HepG2 (cell line): ENCODE data around the gene NRG2. TPM values are rescaled to one million over a fixed set of nuclear protein-coding genes. Genes with fewer than 3 reads are reported as not detected.

ENCODE experiments used
- ATAC-seq: fragments of 200-7000 bp; cut with Tn5 transposase; 3 replicates; pipeline ENCODE4 v1.9.1; 2020; ENCODE audit warnings: mild to moderate bottlenecking, moderate library complexity
- BruUV-seq: library from RNA; stranded (reverse); fragments of 400-500 nt; replicated peaks from 2 replicates; lab custom pipeline; 2021; lab: Mats Ljungman, UMichigan
- CTCF ChIA-PET: fragments of 300-600 bp; formaldehyde crosslinking; extraction: SDS; loops from one replicate; lab custom pipeline; 2021; ENCODE audit warnings: low total read pairs, inconsistent platforms, low intra/inter-chr PET ratio; lab: Yijun Ruan, JAX
- POLR2A ChIA-PET: fragments of 350-600 bp; sonication (Branson Sonifier 250); formaldehyde crosslinking; loops from one replicate; lab custom pipeline; 2020; ENCODE audit warnings: antibody characterized with exemption, inconsistent platforms; lab: Yijun Ruan, JAX
- DNase-seq: peaks from one replicate; pipeline ENCODE4 v3.0.0-alpha.2; 2015; ENCODE audit warnings: low spot score
- FAIRE-seq: peaks from 3 replicates; lab custom pipeline; 2011; peaks lifted over from hg19 to GRCh38; lab: Jason Lieb, UNC
- H2AFZ ChIP-seq: one replicate; pipeline ENCODE4 v1.6.1; 2011; ENCODE audit warnings: low read length, inconsistent platforms
- H3K27ac ChIP-seq: fragments of 300-600 bp; 3 replicates; pipeline ENCODE4 v1.8.0; 2011; ENCODE audit warnings: mixed run types, mild to moderate bottlenecking, mixed read lengths, low read length, inconsistent platforms; ENCODE audit not compliant: insufficient read depth; ENCODE audit errors: extremely low read length
- H3K27me3 ChIP-seq, 2 experiments: fragments of 200-600 bp in 1 of 2; 2 replicates in 1 of 2; 3 replicates in 1 of 2; pipeline versions ENCODE4 v1.6.0 to v1.8.0; 2011; ENCODE audit warnings: low read length in 2 of 2, mild to moderate bottlenecking in 2 of 2, moderate library complexity in 2 of 2, inconsistent platforms in 1 of 2; ENCODE audit not compliant: insufficient read depth in 2 of 2, control insufficient read depth in 1 of 2
- H3K36me3 ChIP-seq, 2 experiments: fragments of 200-600 bp in 1 of 2; replicated peaks in 1 of 2; 2 replicates in 1 of 2; 3 replicates in 1 of 2; pipeline versions ENCODE4 v1.5.1 to v1.8.0; 2011; ENCODE audit warnings: low read length in 2 of 2, inconsistent platforms in 1 of 2; ENCODE audit not compliant: insufficient read depth in 2 of 2, control insufficient read depth in 1 of 2
- H3K4me1 ChIP-seq: 2 replicates; pipeline ENCODE4 v1.5.1; 2012; ENCODE audit warnings: low read length, inconsistent platforms; ENCODE audit not compliant: insufficient read depth
- H3K4me2 ChIP-seq: 2 replicates; pipeline ENCODE4 v1.6.0; 2011; ENCODE audit warnings: low read depth, low read length, inconsistent platforms
- H3K4me3 ChIP-seq, 3 experiments: fragments of 200-600 bp in 1 of 3; sonication (generic), shearing (Covaris generic) in 1 of 3; replicated peaks in 1 of 3; 2 replicates each; pipeline ENCODE4 v1.5.1; 2011 to 2016; ENCODE audit warnings: low read length in 3 of 3, inconsistent platforms in 2 of 3, low read depth in 2 of 3, mild to moderate bottlenecking in 2 of 3, control low read depth in 1 of 3, mixed read lengths in 1 of 3; ENCODE audit not compliant: insufficient read depth in 1 of 3
- H3K79me2 ChIP-seq: one replicate; pipeline ENCODE4 v1.6.1; 2011; ENCODE audit warnings: low read length, inconsistent platforms; ENCODE audit not compliant: insufficient read depth
- H3K9ac ChIP-seq: 2 replicates; pipeline ENCODE4 v1.6.0; 2011; ENCODE audit warnings: mild to moderate bottlenecking, low read depth, low read length, inconsistent platforms; ENCODE audit not compliant: insufficient read depth
- H3K9me3 ChIP-seq: 2 replicates; pipeline ENCODE4 v1.5.1; 2012; ENCODE audit warnings: mild to moderate bottlenecking, low read length
- H4K20me1 ChIP-seq: 2 replicates; pipeline ENCODE4 v1.6.0; 2011; ENCODE audit warnings: inconsistent platforms, mild to moderate bottlenecking, low read length, moderate library complexity; ENCODE audit not compliant: insufficient read depth
- ATAD3A ChIP-seq: sonication (generic); formaldehyde crosslinking; IDR thresholded peaks from 2 replicates; pipeline ENCODE4 v1.4.0; 2020; ENCODE audit warnings: missing genetic modification reagents
- DMTF1 ChIP-seq: sonication (generic); formaldehyde crosslinking; IDR thresholded peaks from 2 replicates; pipeline ENCODE4 v1.4.0; 2020; ENCODE audit warnings: mild to moderate bottlenecking, missing genetic modification reagents
- E2F5 ChIP-seq: sonication (generic); formaldehyde crosslinking; conservative IDR thresholded peaks from 2 replicates; pipeline ENCODE4 v1.4.0; 2020; ENCODE audit warnings: missing genetic modification reagents
- FIP1L1 ChIP-seq: fragments of 200-400 bp; formaldehyde crosslinking; IDR thresholded peaks from 2 replicates; pipeline ENCODE4 v1.6.1; 2018; ENCODE audit warnings: low read depth, mild to moderate bottlenecking, low read length, moderate library complexity, borderline replicate concordance; ENCODE audit not compliant: insufficient read depth
- HNRNPUL1 ChIP-seq: fragments of 200-400 bp; formaldehyde crosslinking; IDR thresholded peaks from 2 replicates; pipeline ENCODE4 v1.6.1; 2017; ENCODE audit warnings: low read depth, mild to moderate bottlenecking, low read length, moderate library complexity
- HOXA5 ChIP-seq: sonication (generic); formaldehyde crosslinking; IDR thresholded peaks from 2 replicates; pipeline ENCODE4 v1.4.0; 2020; ENCODE audit warnings: missing genetic modification reagents
- NFYB ChIP-seq: sonication (generic); formaldehyde crosslinking; IDR thresholded peaks from 2 replicates; pipeline ENCODE4 v1.4.0; 2020; ENCODE audit warnings: missing genetic modification reagents
- NKX3-1 ChIP-seq: sonication (generic); formaldehyde crosslinking; IDR thresholded peaks from 2 replicates; pipeline ENCODE4 v1.5.0; 2020; ENCODE audit warnings: missing genetic modification reagents
- RARG ChIP-seq: sonication (generic); formaldehyde crosslinking; IDR thresholded peaks from 2 replicates; pipeline ENCODE4 v1.4.0; 2020; ENCODE audit warnings: low read depth, mild to moderate bottlenecking, missing genetic modification reagents
- SKI ChIP-seq: fragments of 450-650 bp; IDR thresholded peaks from one replicate; pipeline ENCODE4 v1.6.1; 2018; ENCODE audit warnings: mild to moderate bottlenecking; ENCODE audit not compliant: partially characterized antibody
- SMARCE1 ChIP-seq: fragments of 450-650 bp; IDR thresholded peaks from 2 replicates; pipeline ENCODE4 v1.6.1; 2017; ENCODE audit warnings: borderline replicate concordance
- TBX2 ChIP-seq: sonication (generic); formaldehyde crosslinking; IDR thresholded peaks from 2 replicates; pipeline ENCODE4 v1.5.0; 2020; ENCODE audit warnings: missing genetic modification reagents, mild to moderate bottlenecking, borderline replicate concordance
- ZBTB42 ChIP-seq: sonication (generic); formaldehyde crosslinking; IDR thresholded peaks from 2 replicates; pipeline ENCODE4 v1.5.0; 2020; ENCODE audit warnings: mild to moderate bottlenecking, missing genetic modification reagents
- ZFP1 ChIP-seq: IDR thresholded peaks from 2 replicates; pipeline ENCODE4 v1.6.1; 2016
- ZNF12 ChIP-seq: sonication (generic); formaldehyde crosslinking; IDR thresholded peaks from 2 replicates; pipeline ENCODE4 v1.5.0; 2020; ENCODE audit warnings: missing genetic modification reagents
- ZNF484 ChIP-seq: sonication (generic); formaldehyde crosslinking; IDR thresholded peaks from 2 replicates; pipeline ENCODE4 v1.5.1; 2020; ENCODE audit warnings: mild to moderate bottlenecking, low read depth, missing genetic modification reagents, borderline replicate concordance
- ZNF619 ChIP-seq: sonication (generic); formaldehyde crosslinking; IDR thresholded peaks from 2 replicates; pipeline ENCODE4 v1.4.0; 2020; ENCODE audit warnings: mild to moderate bottlenecking, missing genetic modification reagents
- ZNF724P ChIP-seq: sonication (generic); formaldehyde crosslinking; IDR thresholded peaks from 2 replicates; pipeline ENCODE4 v1.8.0; 2022; ENCODE audit warnings: missing genetic modification reagents, borderline replicate concordance
- ZUFSP ChIP-seq: sonication (generic); formaldehyde crosslinking; IDR thresholded peaks from 2 replicates; pipeline ENCODE4 v1.9.0; 2021; ENCODE audit warnings: missing genetic modification reagents, mild to moderate bottlenecking, borderline replicate concordance
- WGBS: methylation state at CpG from one replicate; pipeline ENCODE4 v1.1.6; 2017; ENCODE audit warnings: low lambda C conversion rate; 5-methylcytosine and 5-hydroxymethylcytosine counted together
- in situ Hi-C: cut with HindIII; loops from 2 replicates; pipeline ENCODE4 v1.10.0; 2017; ENCODE audit warnings: low pct_unique_long_range_greater_than_20kb; ENCODE audit not compliant: extremely low pct_ligation_motif_present
- intact Hi-C: fragments of 100-400 bp; cut with micrococcal nuclease; formaldehyde crosslinking; loops from one replicate; pipeline ENCODE4 v1.10.0; 2022; ENCODE audit not compliant: unreplicated experiment
- polyA plus RNA-seq, 8 experiments: library from polyadenylated mRNA; depleted of rRNA in 3 of 8; stranded (reverse) in 7 of 8; unstranded in 1 of 8; fragments of >200 nt; fragmentation: Illumina TruSeq in 4 of 8; extraction: Trizol in 4 of 8; gene quantifications; 2 replicates each; pipeline versions ENCODE4 v1.2.1 to v1.2.3, GENCODE V29; 2011 to 2016; ENCODE audit warnings: low read depth in 4 of 8, missing spikeins in 1 of 8, mixed read lengths in 1 of 8; ENCODE audit not compliant: insufficient read depth in 1 of 8
- total RNA-seq, 5 experiments: library from RNA; depleted of rRNA; stranded (reverse); fragments of >200 nt; fragmentation: Illumina TruSeq; extraction: Trizol; gene quantifications; 2 replicates each; pipeline ENCODE4 v1.2.3, GENCODE V29; 2016; ENCODE audit warnings: low read depth in 1 of 5
- TF ChIP-seq, protein P1 (sequence below): sonication (generic); formaldehyde crosslinking; IDR thresholded peaks from 2 replicates; pipeline ENCODE4 v1.4.0; 2020; ENCODE audit warnings: mild to moderate bottlenecking, missing genetic modification reagents
- TF ChIP-seq, protein P2 (sequence below): sonication (generic); formaldehyde crosslinking; IDR thresholded peaks from 2 replicates; pipeline ENCODE4 v1.4.0; 2020; ENCODE audit warnings: mild to moderate bottlenecking, missing genetic modification reagents

Gene NRG2
- total and polyA plus RNA-seq, 2 of the 13 experiments (the other 11 are each of a cell fraction or from before 2014, with no cell fraction given): not detected

- no peak for TF ChIP-seq DMTF1 (CRISPR knock-in tag)
- TF ChIP-seq, protein P1, sequence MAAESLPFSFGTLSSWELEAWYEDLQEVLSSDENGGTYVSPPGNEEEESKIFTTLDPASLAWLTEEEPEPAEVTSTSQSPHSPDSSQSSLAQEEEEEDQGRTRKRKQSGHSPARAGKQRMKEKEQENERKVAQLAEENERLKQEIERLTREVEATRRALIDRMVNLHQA (CRISPR knock-in tag): no peak
- no peak for TF ChIP-seq SMARCE1
- TF ChIP-seq HOXA5 (CRISPR knock-in tag): no peak
- no peak for TF ChIP-seq RARG (CRISPR knock-in tag)
- TF ChIP-seq ZBTB42 (CRISPR knock-in tag): no peak
- TF ChIP-seq ZNF724P: no peak
- no peak for TF ChIP-seq E2F5 (CRISPR knock-in tag)
These were observed 57.8 kb downstream of the NRG2 start (continued) for GRCh38 chr5:139985290-139985689.

- in situ Hi-C loops: no loop called here
- H4K20me1 ChIP-seq: no peaks in the 10 kb centered on the region
- 63% methylated on average over 1 of the region's 1 CpG for WGBS
- FAIRE-seq: no peak
- DNase-seq: no peak
- H3K4me3 ChIP-seq: no peak overlapping the region
- no peak overlapping the region for H3K9ac ChIP-seq
- intact Hi-C loops: no loop called here
- no peaks in the 10 kb centered on the region for H3K79me2 ChIP-seq
- no peaks in the 10 kb centered on the region for H3K9me3 ChIP-seq
- no peak overlapping the region for H3K27ac ChIP-seq
- no peak overlapping the region for H2AFZ ChIP-seq
- no peak overlapping the region for H3K4me2 ChIP-seq
- POLR2A ChIA-PET: no interaction called here
- TF ChIP-seq ATAD3A (CRISPR knock-in tag): no peak
- no peak for TF ChIP-seq FIP1L1
- no peak for TF ChIP-seq HNRNPUL1
- TF ChIP-seq SKI: no peak
- TF ChIP-seq, protein P2, sequence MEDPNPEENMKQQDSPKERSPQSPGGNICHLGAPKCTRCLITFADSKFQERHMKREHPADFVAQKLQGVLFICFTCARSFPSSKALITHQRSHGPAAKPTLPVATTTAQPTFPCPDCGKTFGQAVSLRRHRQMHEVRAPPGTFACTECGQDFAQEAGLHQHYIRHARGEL (CRISPR knock-in tag): no peak
- TF ChIP-seq ZFP1 (CRISPR knock-in tag): no peak
- no peak for TF ChIP-seq TBX2 (CRISPR knock-in tag)
- no peak for TF ChIP-seq NFYB
- TF ChIP-seq ZNF484 (CRISPR knock-in tag): no peak
- TF ChIP-seq NKX3-1 (CRISPR knock-in tag): no peak
- TF ChIP-seq ZNF12 (CRISPR knock-in tag): no peak
- TF ChIP-seq ZUFSP: no peak
- TF ChIP-seq ZNF619 (CRISPR knock-in tag): no peak
- TF ChIP-seq, all 625 proteins: peak for 0
- no peak for ATAC-seq
- Histone ChIP-seq H3K4me1 (no peaks in the 10 kb centered on the region), H3K36me3 (no peaks in the 10 kb centered on the region), H3K27me3 (peaks cover 2 to 46% of the 10 kb centered on the region in 2 experiments; a peak in 4 of 5 replicates)
- CTCF ChIA-PET: no interaction called here
- BruUV-seq: no TSS peak
These were observed 58.3 kb downstream of the NRG2 start for GRCh38 chr5:139984816-139985215.
